Measurements from ENCODE around the gene SLC14A1. TPM values are rescaled to one million over a fixed set of nuclear protein-coding genes. Genes with fewer than 3 reads are reported as not detected.
A peak's percentile ranks its signal among the peaks of the same experiment; 100 is the strongest.

SLC14A1 gene
- total and polyA plus RNA-seq, 2 of the 4 experiments (the other 2 are of a cell fraction): 20.5 to 31.9 TPM

DNA sequence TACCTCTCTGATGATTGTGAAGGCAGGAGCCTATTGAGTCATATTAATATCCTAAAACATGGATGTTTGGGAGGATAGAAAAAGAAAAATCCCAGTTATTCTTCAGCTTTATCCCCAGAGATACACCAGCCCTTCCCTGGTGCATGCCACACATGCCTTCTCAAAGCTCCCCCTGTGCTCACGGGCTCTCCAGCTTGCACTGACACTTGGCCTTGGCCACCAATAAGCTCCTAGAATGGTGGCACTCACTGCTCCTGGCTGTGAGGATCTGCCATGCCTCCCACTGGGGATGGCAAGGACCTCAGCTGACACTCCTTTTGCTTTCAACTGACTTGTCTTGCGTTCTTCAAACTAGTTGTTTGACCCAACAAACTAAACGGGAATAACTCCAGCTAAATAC, 15.9 kb downstream of the SLC14A1 start:
- Histone ChIP-seq H2BK5ac (ENCODE audit: low read depth, low read length, poor library complexity, severe bottlenecking) (no peak overlapping the region), H3K4me1 (ENCODE audit: control insufficient read depth, insufficient read depth, low read length) (no peaks in the 10 kb centered on the region), H3K9me3 (ENCODE audit: control insufficient read depth, insufficient read depth, low read length) (no peaks in the 10 kb centered on the region), H2AFZ (replicated peaks; ENCODE audit: low read length, poor library complexity) (no peak overlapping the region), H3K27me3 (ENCODE audit: control insufficient read depth, insufficient read depth, low read length) (no peaks in the 10 kb centered on the region), H3K14ac (replicated peaks; ENCODE audit: low read depth, low read length) (no peak overlapping the region), H3K4ac (ENCODE audit: low read depth, low read length) (0 out of 2 replicates have a peak overlapping the region, but pooled peaks have one; percentile 19), H3K4me2 (ENCODE audit: low read depth, low read length) (no peak overlapping the region), H2BK120ac (ENCODE audit: low read depth, low read length) (no peak overlapping the region), H4K8ac (ENCODE audit: low read depth in 2 of 2, low read length in 2 of 2) (no peak overlapping the region), H3K9ac (ENCODE audit: low read depth, low read length) (no peak overlapping the region), H2BK20ac (ENCODE audit: low read depth, low read length) (no peak overlapping the region), H3K23ac (ENCODE audit: low read depth, low read length) (no peak overlapping the region; the same call in 1 of the 2 replicates), H3K18ac (ENCODE audit: low read depth, low read length) (no peak overlapping the region; the same call in 1 of the 2 replicates), H3K4me3 (ENCODE audit: insufficient read depth, low read depth, low read length) (no peak overlapping the region), H2AK9ac (replicated peaks; ENCODE audit: low read depth, low read length, poor library complexity) (no peak overlapping the region), H3K79me1 (ENCODE audit: low read depth in 1 of 2, low read length in 2 of 2) (no peaks in the 10 kb centered on the region), H4K91ac (ENCODE audit: insufficient read depth, low read depth, low read length) (0 out of 2 replicates have a peak overlapping the region, but pooled peaks have one; percentile 32), H3K27ac (ENCODE audit: insufficient read depth, low read length) (no peak overlapping the region), H3K36me3 (ENCODE audit: control insufficient read depth, insufficient read depth, low read length) (no peaks in the 10 kb centered on the region), H3K9me1 (ENCODE audit: insufficient read depth, low read length) (no peaks in the 10 kb centered on the region), H2AK5ac (ENCODE audit: low read depth, low read length) (no peak overlapping the region), H3K56ac (ENCODE audit: extremely low read depth, insufficient read depth, low read length) (no peak overlapping the region), H4K20me1 (ENCODE audit: insufficient read depth, low read length) (no peaks in the 10 kb centered on the region), H4K5ac (ENCODE audit: low read depth, low read length) (no peak overlapping the region; the same call in 1 of the 2 replicates), H2BK15ac (ENCODE audit: low read depth, low read length) (peak overlapping the region; percentile 63; the same call in 1 of the 3 replicates)
- dilution Hi-C loops (cut with HindIII; ENCODE audit: low sequenced_read_pairs, unreplicated experiment) (no loop called here), intact Hi-C loops (cut with micrococcal nuclease) (no loop called here), in situ Hi-C loops (cut with MboI; ENCODE audit: low sequenced_read_pairs) (no loop called here)
- POLR2A ChIA-PET (ENCODE audit: unreplicated experiment): no interaction called here
- BruUV-seq (replicated peaks): no TSS peak
- no peak for TF ChIP-seq MAFK (IDR thresholded peaks at IDR 0.05; ENCODE audit: low read depth, low read length)
- no peak for TF ChIP-seq RAD21 (IDR thresholded peaks at IDR 0.05; ENCODE audit: low read length)
- TF ChIP-seq POLR2A (IDR thresholded peaks at IDR 0.05; ENCODE audit: low read depth, low read length): no peak
- no peak for TF ChIP-seq RCOR1 (IDR thresholded peaks at IDR 0.05; ENCODE audit: insufficient replicate concordance, low read length)
- TF ChIP-seq, protein P1, sequence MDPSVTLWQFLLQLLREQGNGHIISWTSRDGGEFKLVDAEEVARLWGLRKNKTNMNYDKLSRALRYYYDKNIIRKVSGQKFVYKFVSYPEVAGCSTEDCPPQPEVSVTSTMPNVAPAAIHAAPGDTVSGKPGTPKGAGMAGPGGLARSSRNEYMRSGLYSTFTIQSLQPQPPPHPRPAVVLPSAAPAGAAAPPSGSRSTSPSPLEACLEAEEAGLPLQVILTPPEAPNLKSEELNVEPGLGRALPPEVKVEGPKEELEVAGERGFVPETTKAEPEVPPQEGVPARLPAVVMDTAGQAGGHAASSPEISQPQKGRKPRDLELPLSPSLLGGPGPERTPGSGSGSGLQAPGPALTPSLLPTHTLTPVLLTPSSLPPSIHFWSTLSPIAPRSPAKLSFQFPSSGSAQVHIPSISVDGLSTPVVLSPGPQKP (IDR thresholded peaks at IDR 0.05; ENCODE audit: borderline replicate concordance, low read depth, low read length): no peak
- TF ChIP-seq SMC3 (IDR thresholded peaks at IDR 0.05; ENCODE audit: low read depth, low read length): no peak
- TF ChIP-seq, protein P2, sequence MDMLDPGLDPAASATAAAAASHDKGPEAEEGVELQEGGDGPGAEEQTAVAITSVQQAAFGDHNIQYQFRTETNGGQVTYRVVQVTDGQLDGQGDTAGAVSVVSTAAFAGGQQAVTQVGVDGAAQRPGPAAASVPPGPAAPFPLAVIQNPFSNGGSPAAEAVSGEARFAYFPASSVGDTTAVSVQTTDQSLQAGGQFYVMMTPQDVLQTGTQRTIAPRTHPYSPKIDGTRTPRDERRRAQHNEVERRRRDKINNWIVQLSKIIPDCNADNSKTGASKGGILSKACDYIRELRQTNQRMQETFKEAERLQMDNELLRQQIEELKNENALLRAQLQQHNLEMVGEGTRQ (IDR thresholded peaks at IDR 0.05; ENCODE audit: low read depth, low read length): no peak
- TF ChIP-seq MAZ (IDR thresholded peaks at IDR 0.05; ENCODE audit: borderline replicate concordance, low read depth, low read length): no peak
- TF ChIP-seq CHD1 (IDR thresholded peaks at IDR 0.05; ENCODE audit: low read depth, low read length): no peak
- no peak for TF ChIP-seq RFX5 (IDR thresholded peaks at IDR 0.05; ENCODE audit: low read depth, low read length)
- TF ChIP-seq BHLHE40 (IDR thresholded peaks at IDR 0.05; ENCODE audit: low read depth, low read length): no peak
- no peak for TF ChIP-seq CEBPB (IDR thresholded peaks at IDR 0.05; ENCODE audit: low read depth, low read length)
- TF ChIP-seq MXI1 (IDR thresholded peaks at IDR 0.05; ENCODE audit: borderline replicate concordance, low read depth, low read length): no peak
- TF ChIP-seq NFE2L2 (IDR thresholded peaks at IDR 0.05; ENCODE audit: low read depth, low read length): no peak
- TF ChIP-seq, protein P3, sequence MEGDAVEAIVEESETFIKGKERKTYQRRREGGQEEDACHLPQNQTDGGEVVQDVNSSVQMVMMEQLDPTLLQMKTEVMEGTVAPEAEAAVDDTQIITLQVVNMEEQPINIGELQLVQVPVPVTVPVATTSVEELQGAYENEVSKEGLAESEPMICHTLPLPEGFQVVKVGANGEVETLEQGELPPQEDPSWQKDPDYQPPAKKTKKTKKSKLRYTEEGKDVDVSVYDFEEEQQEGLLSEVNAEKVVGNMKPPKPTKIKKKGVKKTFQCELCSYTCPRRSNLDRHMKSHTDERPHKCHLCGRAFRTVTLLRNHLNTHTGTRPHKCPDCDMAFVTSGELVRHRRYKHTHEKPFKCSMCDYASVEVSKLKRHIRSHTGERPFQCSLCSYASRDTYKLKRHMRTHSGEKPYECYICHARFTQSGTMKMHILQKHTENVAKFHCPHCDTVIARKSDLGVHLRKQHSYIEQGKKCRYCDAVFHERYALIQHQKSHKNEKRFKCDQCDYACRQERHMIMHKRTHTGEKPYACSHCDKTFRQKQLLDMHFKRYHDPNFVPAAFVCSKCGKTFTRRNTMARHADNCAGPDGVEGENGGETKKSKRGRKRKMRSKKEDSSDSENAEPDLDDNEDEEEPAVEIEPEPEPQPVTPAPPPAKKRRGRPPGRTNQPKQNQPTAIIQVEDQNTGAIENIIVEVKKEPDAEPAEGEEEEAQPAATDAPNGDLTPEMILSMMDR (conservative IDR thresholded peaks at IDR 0.05; ENCODE audit: low read depth, low read length): no peak
- TF ChIP-seq FOS (IDR thresholded peaks at IDR 0.05; ENCODE audit: low read depth, low read length): no peak
- ATAC-seq (ENCODE audit: low read depth) (no peak), DNase-seq (no peak)
- CTCF ChIA-PET: no interaction called here
- WGBS, 2 experiments (ENCODE audit: extremely low coverage in 2 of 2, insufficient read length in 1 of 2): 74% methylated on average over 2 of the region's 3 CpGs; no CpG with 5 or more reads in 1 of the 2 experiments
